Measurements from ENCODE around the gene IFT27.
A peak's percentile ranks its signal among the peaks of the same experiment; 100 is the strongest.

Gene IFT27

GRCh38 chr22:36760786-36761185 lies 15.1 kb downstream of the IFT27 start:
- Histone ChIP-seq H4K8ac (ENCODE audit: low read depth, low read length) (no peak overlapping the region), H3K18ac (ENCODE audit: low read length) (no peak overlapping the region), H3K4me3 (ENCODE audit: low read length in 2 of 2) (no peak overlapping the region), H2AFZ (ENCODE audit: low read length) (no peak overlapping the region), H3K4ac (ENCODE audit: low read length) (no peak overlapping the region), H4K91ac (ENCODE audit: low read depth, low read length, poor library complexity) (no peak overlapping the region), H3K4me1 (ENCODE audit: control insufficient read depth in 2 of 2, insufficient read depth in 1 of 2, low read depth in 1 of 2, low read length in 2 of 2) (no peaks in the 10 kb centered on the region), H3K9me3 (replicated peaks in 1 of 2; ENCODE audit: control insufficient read depth in 2 of 2, insufficient read depth in 1 of 2, low read depth in 1 of 2, low read length in 2 of 2) (no peaks in the 10 kb centered on the region), H3K27ac (replicated peaks; ENCODE audit: low read length) (no peak overlapping the region), H2BK120ac (ENCODE audit: low read depth, low read length) (no peak overlapping the region), H3K9ac (ENCODE audit: low read depth, low read length, poor library complexity) (no peak overlapping the region), H2AK5ac (ENCODE audit: low read depth, low read length) (no peak overlapping the region), H3K14ac (ENCODE audit: low read length) (no peak overlapping the region), H2BK5ac (ENCODE audit: low read length) (no peak overlapping the region), H2BK15ac (ENCODE audit: low read length) (no peak overlapping the region), H3K36me3 (replicated peaks in 1 of 2; ENCODE audit: control insufficient read depth in 2 of 2, insufficient read depth in 2 of 2, low read length in 2 of 2) (peaks cover 19 to 54% of the 10 kb centered on the region in 2 donors), H3K79me1 (ENCODE audit: low read depth, low read length) (peaks cover 2% of the 10 kb centered on the region), H3K4me2 (ENCODE audit: insufficient read depth, low read length, poor library complexity, severe bottlenecking) (no peak overlapping the region), H3K23ac (ENCODE audit: low read depth, low read length, poor library complexity) (no peak overlapping the region), H3K27me3 (ENCODE audit: control insufficient read depth in 3 of 3, insufficient read depth in 3 of 3, low read depth in 1 of 3, low read length in 3 of 3) (no peaks in the 10 kb centered on the region), H2BK12ac (ENCODE audit: low read length) (no peak overlapping the region)
- no peak for DNase-seq (ENCODE audit: low spot score)
- WGBS, 2 donors (ENCODE audit: extremely low coverage in 2 of 2, insufficient read length in 2 of 2, insufficient replicate concordance in 1 of 2) = no CpG with 5 or more reads among the region's 11 CpGs

DNA sequence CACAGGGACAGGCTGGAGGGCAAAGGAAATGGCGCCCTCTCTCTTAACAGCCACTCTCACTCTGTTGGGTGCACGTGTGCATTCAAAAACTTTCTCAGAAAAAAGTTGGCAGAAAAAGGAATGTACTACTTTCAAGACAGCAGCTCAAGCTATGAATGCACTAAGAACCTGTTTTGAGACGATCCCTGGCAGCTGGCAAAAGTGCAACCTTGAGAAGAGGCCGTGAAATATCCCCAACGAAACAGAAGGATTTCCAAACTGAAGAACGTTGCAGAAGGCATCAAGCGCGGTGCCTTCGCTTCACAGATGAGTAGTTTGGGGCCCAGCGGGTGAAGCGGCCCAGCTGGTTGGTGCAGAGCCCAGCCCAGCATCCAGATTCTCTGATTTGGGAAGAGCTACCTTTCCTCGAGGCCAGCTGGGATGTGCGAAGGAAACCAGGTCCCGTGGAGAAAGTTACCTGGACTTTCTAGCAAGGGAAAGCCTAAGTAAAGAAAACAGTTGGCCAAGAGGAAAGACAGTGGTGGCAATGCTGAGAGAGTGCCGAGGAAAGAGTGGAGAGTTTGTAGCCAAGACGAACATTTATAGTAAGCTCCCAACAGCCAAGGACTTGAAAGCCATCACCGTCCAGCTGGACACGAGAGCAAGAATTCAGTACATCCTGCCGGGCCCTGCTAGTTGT lies 16.3 kb downstream of the IFT27 start:
- H4K91ac ChIP-seq (ENCODE audit: low read depth, low read length, poor library complexity) = no peak overlapping the region
- H3K36me3 ChIP-seq (replicated peaks in 1 of 2; ENCODE audit: control insufficient read depth in 2 of 2, insufficient read depth in 2 of 2, low read length in 2 of 2) = peaks cover 17 to 42% of the 10 kb centered on the region in 2 donors
- no CpG with 5 or more reads among the region's 19 CpGs for WGBS, 2 donors (ENCODE audit: extremely low coverage in 2 of 2, insufficient read length in 2 of 2, insufficient replicate concordance in 1 of 2)
- no peak overlapping the region for H4K8ac ChIP-seq (ENCODE audit: low read depth, low read length)
- H2AK5ac ChIP-seq (ENCODE audit: low read depth, low read length) = no peak overlapping the region
- H2AFZ ChIP-seq (ENCODE audit: low read length) = no peak overlapping the region
- H3K23ac ChIP-seq (ENCODE audit: low read depth, low read length, poor library complexity) = no peak overlapping the region
- no peak overlapping the region for H3K14ac ChIP-seq (ENCODE audit: low read length)
- H3K27ac ChIP-seq (replicated peaks; ENCODE audit: low read length) = no peak overlapping the region
- no peak overlapping the region for H3K4me3 ChIP-seq (ENCODE audit: low read length in 2 of 2)
- peaks cover 2% of the 10 kb centered on the region for H3K79me1 ChIP-seq (ENCODE audit: low read depth, low read length)
- no peak overlapping the region for H3K4ac ChIP-seq (ENCODE audit: low read length)
- no peaks in the 10 kb centered on the region for H3K4me1 ChIP-seq (ENCODE audit: control insufficient read depth in 2 of 2, insufficient read depth in 1 of 2, low read depth in 1 of 2, low read length in 2 of 2)
- H3K27me3 ChIP-seq (ENCODE audit: control insufficient read depth in 3 of 3, insufficient read depth in 3 of 3, low read depth in 1 of 3, low read length in 3 of 3) = peaks cover 0 to under 1% (median 0%) of the 10 kb centered on the region in 3 experiments
- no peak overlapping the region for H3K4me2 ChIP-seq (ENCODE audit: insufficient read depth, low read length, poor library complexity, severe bottlenecking)
- no peaks in the 10 kb centered on the region for H3K9me3 ChIP-seq (replicated peaks in 1 of 2; ENCODE audit: control insufficient read depth in 2 of 2, insufficient read depth in 1 of 2, low read depth in 1 of 2, low read length in 2 of 2)
- H3K18ac ChIP-seq (ENCODE audit: low read length) = no peak overlapping the region
- no peak overlapping the region for H3K9ac ChIP-seq (ENCODE audit: low read depth, low read length, poor library complexity)
- H2BK15ac ChIP-seq (ENCODE audit: low read length) = no peak overlapping the region
- no peak overlapping the region for H2BK120ac ChIP-seq (ENCODE audit: low read depth, low read length)
- no peak overlapping the region for H2BK12ac ChIP-seq (ENCODE audit: low read length)
- DNase-seq (ENCODE audit: low spot score) = no peak
- H2BK5ac ChIP-seq (ENCODE audit: low read length) = no peak overlapping the region

- no peak for DNase-seq (ENCODE audit: low spot score)
- no peaks in the 10 kb centered on the region for H3K4me1 ChIP-seq (ENCODE audit: control insufficient read depth in 2 of 2, insufficient read depth in 1 of 2, low read depth in 1 of 2, low read length in 2 of 2)
These were observed 17.1 kb downstream of the IFT27 start for GRCh38 chr22:36758792-36759271.

GRCh38 chr22:36757668-36758211 lies 18.2 kb downstream of the IFT27 start:
- no CpG with 5 or more reads among the region's 19 CpGs for WGBS, 2 donors (ENCODE audit: extremely low coverage in 2 of 2, insufficient read length in 2 of 2, insufficient replicate concordance in 1 of 2)
- Histone ChIP-seq H4K8ac (ENCODE audit: low read depth, low read length) (no peak overlapping the region), H3K9ac (ENCODE audit: low read depth, low read length, poor library complexity) (no peak overlapping the region), H3K27ac (replicated peaks; ENCODE audit: low read length) (no peak overlapping the region), H2BK5ac (ENCODE audit: low read length) (no peak overlapping the region), H3K4ac (ENCODE audit: low read length) (no peak overlapping the region), H3K9me3 (replicated peaks in 1 of 2; ENCODE audit: control insufficient read depth in 2 of 2, insufficient read depth in 1 of 2, low read depth in 1 of 2, low read length in 2 of 2) (no peaks in the 10 kb centered on the region), H2BK120ac (ENCODE audit: low read depth, low read length) (no peak overlapping the region), H3K27me3 (ENCODE audit: control insufficient read depth in 3 of 3, insufficient read depth in 3 of 3, low read depth in 1 of 3, low read length in 3 of 3) (peaks cover 0 to 18% (median 2%) of the 10 kb centered on the region in 3 experiments), H4K91ac (ENCODE audit: low read depth, low read length, poor library complexity) (no peak overlapping the region), H3K4me2 (ENCODE audit: insufficient read depth, low read length, poor library complexity, severe bottlenecking) (no peak overlapping the region), H2BK15ac (ENCODE audit: low read length) (no peak overlapping the region), H3K23ac (ENCODE audit: low read depth, low read length, poor library complexity) (no peak overlapping the region), H2AFZ (ENCODE audit: low read length) (no peak overlapping the region), H3K18ac (ENCODE audit: low read length) (peak overlapping the region; percentile 42), H3K4me1 (ENCODE audit: control insufficient read depth in 2 of 2, insufficient read depth in 1 of 2, low read depth in 1 of 2, low read length in 2 of 2) (no peaks in the 10 kb centered on the region), H3K36me3 (replicated peaks in 1 of 2; ENCODE audit: control insufficient read depth in 2 of 2, insufficient read depth in 2 of 2, low read length in 2 of 2) (peaks cover 10 to 23% of the 10 kb centered on the region in 2 donors), H2AK5ac (ENCODE audit: low read depth, low read length) (no peak overlapping the region), H2BK12ac (ENCODE audit: low read length) (no peak overlapping the region), H3K4me3 (ENCODE audit: low read length in 2 of 2) (no peak overlapping the region), H3K79me1 (ENCODE audit: low read depth, low read length) (peaks cover 2% of the 10 kb centered on the region), H3K14ac (ENCODE audit: low read length) (no peak overlapping the region)
- peak; percentile 63 for DNase-seq (ENCODE audit: low spot score)

More at GRCh38 chr22:36758792-36759271, 17.1 kb downstream of the IFT27 start:
- H3K79me1 ChIP-seq (ENCODE audit: low read depth, low read length) = peaks cover 2% of the 10 kb centered on the region
- H3K4me2 ChIP-seq (ENCODE audit: insufficient read depth, low read length, poor library complexity, severe bottlenecking) = no peak overlapping the region
- H3K23ac ChIP-seq (ENCODE audit: low read depth, low read length, poor library complexity) = no peak overlapping the region
- H2BK120ac ChIP-seq (ENCODE audit: low read depth, low read length) = no peak overlapping the region
- no peak overlapping the region for H2AFZ ChIP-seq (ENCODE audit: low read length)
- H2AK5ac ChIP-seq (ENCODE audit: low read depth, low read length) = no peak overlapping the region
- WGBS, 2 donors (ENCODE audit: extremely low coverage in 2 of 2, insufficient read length in 2 of 2, insufficient replicate concordance in 1 of 2) = no CpG with 5 or more reads among the region's 15 CpGs
- no peak overlapping the region for H3K14ac ChIP-seq (ENCODE audit: low read length)
- H2BK12ac ChIP-seq (ENCODE audit: low read length) = no peak overlapping the region
- H3K9me3 ChIP-seq (replicated peaks in 1 of 2; ENCODE audit: control insufficient read depth in 2 of 2, insufficient read depth in 1 of 2, low read depth in 1 of 2, low read length in 2 of 2) = no peaks in the 10 kb centered on the region
- H3K4me3 ChIP-seq (ENCODE audit: low read length in 2 of 2) = no peak overlapping the region
- peak overlapping the region; percentile 18 for H3K18ac ChIP-seq (ENCODE audit: low read length)
- H3K27ac ChIP-seq (replicated peaks; ENCODE audit: low read length) = no peak overlapping the region
- H4K91ac ChIP-seq (ENCODE audit: low read depth, low read length, poor library complexity) = no peak overlapping the region
- peaks cover 14 to 34% of the 10 kb centered on the region in 2 donors for H3K36me3 ChIP-seq (replicated peaks in 1 of 2; ENCODE audit: control insufficient read depth in 2 of 2, insufficient read depth in 2 of 2, low read length in 2 of 2)
- H3K27me3 ChIP-seq (ENCODE audit: control insufficient read depth in 3 of 3, insufficient read depth in 3 of 3, low read depth in 1 of 3, low read length in 3 of 3) = peaks cover 0 to 8% (median 0%) of the 10 kb centered on the region in 3 experiments
- H2BK15ac ChIP-seq (ENCODE audit: low read length) = no peak overlapping the region
- no peak overlapping the region for H4K8ac ChIP-seq (ENCODE audit: low read depth, low read length)
- H2BK5ac ChIP-seq (ENCODE audit: low read length) = no peak overlapping the region
- H3K9ac ChIP-seq (ENCODE audit: low read depth, low read length, poor library complexity) = no peak overlapping the region
- H3K4ac ChIP-seq (ENCODE audit: low read length) = no peak overlapping the region
